Measurements from ENCODE around the gene LORICRIN.

DNA sequence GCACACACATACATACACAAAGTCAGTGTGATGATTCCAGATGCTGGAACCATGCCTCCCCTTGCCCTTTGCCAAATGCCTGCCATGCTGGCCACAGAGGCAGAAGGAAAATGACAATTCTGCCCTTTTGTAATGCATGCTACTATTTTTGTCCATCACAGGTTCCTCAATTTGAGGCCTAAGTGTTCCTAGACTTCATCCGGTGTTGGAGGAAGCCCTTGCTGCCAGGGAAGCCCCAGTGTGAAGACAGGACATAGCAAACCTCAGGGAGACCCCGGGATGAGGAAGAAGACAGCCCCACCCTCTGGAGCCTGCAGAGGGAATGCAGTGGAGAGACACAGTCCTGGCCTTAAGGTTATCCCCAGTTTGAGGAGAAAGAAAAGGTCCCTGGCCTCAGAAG is 27.7 kb upstream of the LORICRIN start:
- TF ChIP-seq RXRA (IDR thresholded peaks at IDR 0.05; ENCODE audit: borderline replicate concordance, low read depth) (no peak), POLR2AphosphoS5 (IDR thresholded peaks at IDR 0.05; ENCODE audit: low read depth, low read length) (no peak), TAF1 (IDR thresholded peaks at IDR 0.05; ENCODE audit: borderline replicate concordance, low read depth, low read length) (no peak)
- TF ChIP-seq, protein P1, sequence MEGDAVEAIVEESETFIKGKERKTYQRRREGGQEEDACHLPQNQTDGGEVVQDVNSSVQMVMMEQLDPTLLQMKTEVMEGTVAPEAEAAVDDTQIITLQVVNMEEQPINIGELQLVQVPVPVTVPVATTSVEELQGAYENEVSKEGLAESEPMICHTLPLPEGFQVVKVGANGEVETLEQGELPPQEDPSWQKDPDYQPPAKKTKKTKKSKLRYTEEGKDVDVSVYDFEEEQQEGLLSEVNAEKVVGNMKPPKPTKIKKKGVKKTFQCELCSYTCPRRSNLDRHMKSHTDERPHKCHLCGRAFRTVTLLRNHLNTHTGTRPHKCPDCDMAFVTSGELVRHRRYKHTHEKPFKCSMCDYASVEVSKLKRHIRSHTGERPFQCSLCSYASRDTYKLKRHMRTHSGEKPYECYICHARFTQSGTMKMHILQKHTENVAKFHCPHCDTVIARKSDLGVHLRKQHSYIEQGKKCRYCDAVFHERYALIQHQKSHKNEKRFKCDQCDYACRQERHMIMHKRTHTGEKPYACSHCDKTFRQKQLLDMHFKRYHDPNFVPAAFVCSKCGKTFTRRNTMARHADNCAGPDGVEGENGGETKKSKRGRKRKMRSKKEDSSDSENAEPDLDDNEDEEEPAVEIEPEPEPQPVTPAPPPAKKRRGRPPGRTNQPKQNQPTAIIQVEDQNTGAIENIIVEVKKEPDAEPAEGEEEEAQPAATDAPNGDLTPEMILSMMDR (IDR thresholded peaks at IDR 0.05), result no peak
- TF ChIP-seq, protein P2, sequence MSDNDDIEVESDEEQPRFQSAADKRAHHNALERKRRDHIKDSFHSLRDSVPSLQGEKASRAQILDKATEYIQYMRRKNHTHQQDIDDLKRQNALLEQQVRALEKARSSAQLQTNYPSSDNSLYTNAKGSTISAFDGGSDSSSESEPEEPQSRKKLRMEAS (IDR thresholded peaks at IDR 0.05; ENCODE audit: low read depth), result no peak
- TF ChIP-seq, protein P3, sequence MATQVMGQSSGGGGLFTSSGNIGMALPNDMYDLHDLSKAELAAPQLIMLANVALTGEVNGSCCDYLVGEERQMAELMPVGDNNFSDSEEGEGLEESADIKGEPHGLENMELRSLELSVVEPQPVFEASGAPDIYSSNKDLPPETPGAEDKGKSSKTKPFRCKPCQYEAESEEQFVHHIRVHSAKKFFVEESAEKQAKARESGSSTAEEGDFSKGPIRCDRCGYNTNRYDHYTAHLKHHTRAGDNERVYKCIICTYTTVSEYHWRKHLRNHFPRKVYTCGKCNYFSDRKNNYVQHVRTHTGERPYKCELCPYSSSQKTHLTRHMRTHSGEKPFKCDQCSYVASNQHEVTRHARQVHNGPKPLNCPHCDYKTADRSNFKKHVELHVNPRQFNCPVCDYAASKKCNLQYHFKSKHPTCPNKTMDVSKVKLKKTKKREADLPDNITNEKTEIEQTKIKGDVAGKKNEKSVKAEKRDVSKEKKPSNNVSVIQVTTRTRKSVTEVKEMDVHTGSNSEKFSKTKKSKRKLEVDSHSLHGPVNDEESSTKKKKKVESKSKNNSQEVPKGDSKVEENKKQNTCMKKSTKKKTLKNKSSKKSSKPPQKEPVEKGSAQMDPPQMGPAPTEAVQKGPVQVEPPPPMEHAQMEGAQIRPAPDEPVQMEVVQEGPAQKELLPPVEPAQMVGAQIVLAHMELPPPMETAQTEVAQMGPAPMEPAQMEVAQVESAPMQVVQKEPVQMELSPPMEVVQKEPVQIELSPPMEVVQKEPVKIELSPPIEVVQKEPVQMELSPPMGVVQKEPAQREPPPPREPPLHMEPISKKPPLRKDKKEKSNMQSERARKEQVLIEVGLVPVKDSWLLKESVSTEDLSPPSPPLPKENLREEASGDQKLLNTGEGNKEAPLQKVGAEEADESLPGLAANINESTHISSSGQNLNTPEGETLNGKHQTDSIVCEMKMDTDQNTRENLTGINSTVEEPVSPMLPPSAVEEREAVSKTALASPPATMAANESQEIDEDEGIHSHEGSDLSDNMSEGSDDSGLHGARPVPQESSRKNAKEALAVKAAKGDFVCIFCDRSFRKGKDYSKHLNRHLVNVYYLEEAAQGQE (IDR thresholded peaks at IDR 0.05; ENCODE audit: low read depth, low read length), result no peak

Measured in SK-N-SH (cell line).